ENCODE data around the gene MT1A. TPM values are rescaled to one million over a fixed set of nuclear protein-coding genes. Genes with fewer than 3 reads are reported as not detected.

Gene MT1A
- total RNA-seq, 1 experiment from 2014 or later = not detected

GRCh38 chr16:56662357-56663354, 24.2 kb downstream of the MT1A start:
- no peak overlapping the region for H3K9ac ChIP-seq (ENCODE audit: low read length)
- H3K27me3 ChIP-seq (ENCODE audit: insufficient read depth, low read length) = no peaks in the 10 kb centered on the region
- no peaks in the 10 kb centered on the region for H3K9me2 ChIP-seq (ENCODE audit: insufficient read depth)
- no peaks in the 10 kb centered on the region for H3K9me3 ChIP-seq (ENCODE audit: control insufficient read depth in 1 of 2, insufficient read depth in 1 of 2, low read depth in 1 of 2, low read length in 2 of 2)
- H3K36me3 ChIP-seq (ENCODE audit: control insufficient read depth in 1 of 2, insufficient read depth in 2 of 2, low read length in 2 of 2) = no peaks in the 10 kb centered on the region
- H4K20me1 ChIP-seq (ENCODE audit: insufficient read depth) = no peaks in the 10 kb centered on the region
- DNase-seq (ENCODE audit: low read depth, low spot score) (no peak), ATAC-seq (no peak)
- intact Hi-C loops (cut with micrococcal nuclease) = no loop called here
- H2AFZ ChIP-seq (ENCODE audit: low read depth, low read length, poor library complexity, severe bottlenecking) = no peak overlapping the region
- no TSS peak for BruUV-seq (replicated peaks)
- no peaks in the 10 kb centered on the region for H3K79me2 ChIP-seq (ENCODE audit: insufficient read depth, low read length)
- ChIA-PET RAD21 (ENCODE audit: low non-redundant PET in 1 of 2, low total read pairs in 2 of 2, uncharacterized antibody in 2 of 2, unreplicated experiment in 2 of 2) (interaction anchor here in 1 of 2 experiments (0.6 kb wide), 1 partner anchor 38 kb away, joined by 3 read pairs; no protein-coding TSS in a partner anchor), CTCF (no interaction called here), POLR2A (interaction anchor here (0.8 kb wide), 1 partner anchor 36 kb away, joined by 3 read pairs; no protein-coding TSS in a partner anchor)
- no peak overlapping the region for H3K4me3 ChIP-seq (replicated peaks in 1 of 2; ENCODE audit: low read depth in 1 of 2, low read length in 2 of 2)
- H3K4me2 ChIP-seq (ENCODE audit: low read length) = no peak overlapping the region
- H3K27ac ChIP-seq (ENCODE audit: low read depth, low read length) = no peak overlapping the region
- TF ChIP-seq ZBTB33 (IDR thresholded peaks at IDR 0.05; ENCODE audit: extremely low read depth, insufficient replicate concordance, low read length) (no peak), CTCF (IDR thresholded peaks at IDR 0.05 in 2 of 3, conservative IDR thresholded peaks at IDR 0.05 in 1 of 3; ENCODE audit: borderline replicate concordance in 1 of 3, insufficient read depth in 1 of 3, low read depth in 2 of 3, low read length in 2 of 3) (no peak), CEBPB (IDR thresholded peaks at IDR 0.05; ENCODE audit: low read depth) (no peak), EZH2phosphoT487 (IDR thresholded peaks at IDR 0.05; ENCODE audit: borderline replicate concordance) (no peak), RAD21 (IDR thresholded peaks at IDR 0.05; ENCODE audit: low read depth) (no peak)
- H3K4me1 ChIP-seq (ENCODE audit: control insufficient read depth in 1 of 2, insufficient read depth in 2 of 2, low read length in 2 of 2) = peaks cover 5 to 17% of the 10 kb centered on the region in 2 experiments; a peak in 2 of 4 replicates

Measured in HCT116 (cell line).